Mesenchymal stem cell (in vitro differentiated cells and primary cell): ENCODE data around the gene WEE1.

Experiments
- DNase-seq: peaks from one replicate; pipeline ENCODE4 v3.0.0-alpha.2; 2013
- H2AFZ ChIP-seq: one replicate; pipeline ENCODE4 v1.6.1; 2013; ENCODE audit warnings: low read depth, mild to moderate bottlenecking, control low read depth, inconsistent platforms, low read length, moderate library complexity
- H2AK5ac ChIP-seq: 2 replicates; pipeline ENCODE4 v1.6.1; 2013; ENCODE audit warnings: low read length, moderate library complexity, mild to moderate bottlenecking, inconsistent platforms; ENCODE audit not compliant: severe bottlenecking
- H2BK120ac ChIP-seq: one replicate; pipeline ENCODE4 v1.6.1; 2013; ENCODE audit warnings: low read depth, mild to moderate bottlenecking, inconsistent platforms, low read length, moderate library complexity
- H2BK12ac ChIP-seq, 2 experiments: one replicate each; pipeline ENCODE4 v1.6.1; 2013; ENCODE audit warnings: inconsistent platforms in 2 of 2, low read length in 2 of 2, mild to moderate bottlenecking in 2 of 2, moderate library complexity in 2 of 2, control low read depth in 1 of 2
- H2BK15ac ChIP-seq: one replicate; pipeline ENCODE4 v1.6.1; 2013; ENCODE audit warnings: mild to moderate bottlenecking, low read depth, inconsistent platforms; ENCODE audit not compliant: poor library complexity, severe bottlenecking
- H2BK5ac ChIP-seq: 2 replicates; pipeline ENCODE4 v1.6.1; 2013; ENCODE audit warnings: low read depth, mild to moderate bottlenecking, low read length, control low read depth, inconsistent platforms; ENCODE audit not compliant: poor library complexity, severe bottlenecking
- H3K14ac ChIP-seq, 2 experiments: one replicate each; pipeline ENCODE4 v1.6.1; 2013; ENCODE audit warnings: inconsistent platforms in 2 of 2, low read length in 2 of 2, control low read depth in 1 of 2, mild to moderate bottlenecking in 1 of 2, moderate library complexity in 1 of 2
- H3K18ac ChIP-seq, 2 experiments: one replicate each; pipeline ENCODE4 v1.6.1; 2013; ENCODE audit warnings: inconsistent platforms in 2 of 2, low read length in 2 of 2, control low read depth in 1 of 2, low read depth in 1 of 2, mild to moderate bottlenecking in 1 of 2
- H3K23ac ChIP-seq, 2 experiments: one replicate each; pipeline ENCODE4 v1.6.1; 2013; ENCODE audit warnings: inconsistent platforms in 2 of 2, low read length in 2 of 2, mild to moderate bottlenecking in 2 of 2, moderate library complexity in 2 of 2, control low read depth in 1 of 2
- H3K27ac ChIP-seq: 2 replicates; pipeline ENCODE4 v1.5.1; 2013; ENCODE audit warnings: mild to moderate bottlenecking, moderate library complexity, low read length, control low read depth, inconsistent platforms; ENCODE audit not compliant: poor library complexity, severe bottlenecking
- H3K27me3 ChIP-seq, 2 experiments: 2 replicates each; pipeline versions ENCODE4 v1.6.1 to v1.7.0; 2013; ENCODE audit warnings: low read length in 2 of 2, mild to moderate bottlenecking in 2 of 2, moderate library complexity in 2 of 2, control low read depth in 1 of 2, inconsistent platforms in 1 of 2; ENCODE audit not compliant: control insufficient read depth in 1 of 2, insufficient read depth in 1 of 2
- H3K36me3 ChIP-seq, 2 experiments: 2 replicates each; pipeline versions ENCODE4 v1.6.1 to v1.7.0; 2013; ENCODE audit warnings: low read length in 2 of 2, control low read depth in 1 of 2, inconsistent platforms in 1 of 2, low read depth in 1 of 2, mild to moderate bottlenecking in 1 of 2; ENCODE audit not compliant: insufficient read depth in 2 of 2, control insufficient read depth in 1 of 2
- H3K4ac ChIP-seq, 2 experiments: one replicate each; pipeline ENCODE4 v1.6.1; 2013; ENCODE audit warnings: inconsistent platforms in 2 of 2, low read length in 2 of 2, mild to moderate bottlenecking in 2 of 2, moderate library complexity in 2 of 2, control low read depth in 1 of 2, low read depth in 1 of 2
- H3K4me1 ChIP-seq: 2 replicates; pipeline ENCODE4 v1.6.1; 2013; ENCODE audit warnings: low read depth, low read length, control low read depth; ENCODE audit not compliant: control insufficient read depth, insufficient read depth
- H3K4me2 ChIP-seq: 2 replicates; pipeline ENCODE4 v1.6.1; 2013; ENCODE audit warnings: low read length, mild to moderate bottlenecking, inconsistent platforms; ENCODE audit not compliant: poor library complexity, severe bottlenecking
- H3K4me3 ChIP-seq, 2 experiments: 2 replicates each; pipeline versions ENCODE4 v1.5.1 to v1.7.0; 2013; ENCODE audit warnings: low read length in 2 of 2, mild to moderate bottlenecking in 2 of 2, control low read depth in 1 of 2, low read depth in 1 of 2; ENCODE audit not compliant: insufficient read depth in 1 of 2
- H3K79me1 ChIP-seq: replicated peaks from 2 replicates; pipeline ENCODE4 v1.6.1; 2013; ENCODE audit warnings: mild to moderate bottlenecking, control low read depth, low read length, inconsistent platforms; ENCODE audit not compliant: poor library complexity, severe bottlenecking
- H3K9ac ChIP-seq: 2 replicates; pipeline ENCODE4 v1.7.0; 2013; ENCODE audit warnings: mild to moderate bottlenecking, low read length, moderate library complexity
- H3K9me3 ChIP-seq: 2 replicates; pipeline ENCODE4 v1.7.0; 2013; ENCODE audit warnings: mild to moderate bottlenecking, low read length; ENCODE audit not compliant: control insufficient read depth
- H4K8ac ChIP-seq: one replicate; pipeline ENCODE4 v1.6.1; 2013; ENCODE audit warnings: inconsistent platforms, mild to moderate bottlenecking, low read length, moderate library complexity
- H4K91ac ChIP-seq: one replicate; pipeline ENCODE4 v1.6.1; 2013; ENCODE audit warnings: mild to moderate bottlenecking, low read length, inconsistent platforms
- WGBS: methylation state at CpG from one replicate; pipeline ENCODE4 v1.1.7; 2013; ENCODE audit warnings: mixed read lengths; 5-methylcytosine and 5-hydroxymethylcytosine counted together

Gene WEE1

GRCh38 chr11:9609002-9609759 lies 35.7 kb downstream of the WEE1 start:
- Histone ChIP-seq H3K18ac (no peak overlapping the region), H2AK5ac (peak overlapping the region; percentile 16), H3K36me3 (no peaks in the 10 kb centered on the region), H4K91ac (peak overlapping the region; percentile 41), H2BK120ac (no peak overlapping the region), H4K8ac (no peak overlapping the region), H3K23ac (no peak overlapping the region), H3K4me2 (no peak overlapping the region), H2BK5ac (no peak overlapping the region), H3K4me3 (no peak overlapping the region), H3K27ac (no peak overlapping the region), H3K79me1 (no peaks in the 10 kb centered on the region), H3K14ac (no peak overlapping the region), H2AFZ (no peak overlapping the region), H3K9me3 (no peaks in the 10 kb centered on the region), H3K9ac (no peak overlapping the region), H2BK12ac (peak overlapping the region in 1 of 2 experiments; percentile 70), H3K4me1 (peaks cover 6% of the 10 kb centered on the region), H3K4ac (no peak overlapping the region), H2BK15ac (no peak overlapping the region), H3K27me3 (no peaks in the 10 kb centered on the region)
- WGBS, result 96% methylated on average over 7 of the region's 7 CpGs
- DNase-seq, result no peak

GRCh38 chr11:9609841-9610240 lies 36.4 kb downstream of the WEE1 start:
- H3K23ac ChIP-seq, result no peak overlapping the region
- H2BK5ac ChIP-seq, result peak overlapping the region; percentile 20
- H3K4ac ChIP-seq, result no peak overlapping the region
- no peak overlapping the region for H3K4me3 ChIP-seq
- H3K4me1 ChIP-seq, result peaks cover 7% of the 10 kb centered on the region
- no peak overlapping the region for H3K4me2 ChIP-seq
- DNase-seq, result no peak
- H3K27ac ChIP-seq, result no peak overlapping the region
- H2AFZ ChIP-seq, result no peak overlapping the region
- H3K79me1 ChIP-seq, result no peaks in the 10 kb centered on the region
- H2BK120ac ChIP-seq, result no peak overlapping the region
- H2BK12ac ChIP-seq, result no peak overlapping the region
- H4K8ac ChIP-seq, result peak overlapping the region; percentile 30
- no peaks in the 10 kb centered on the region for H3K36me3 ChIP-seq
- H3K27me3 ChIP-seq, result no peaks in the 10 kb centered on the region
- no peak overlapping the region for H3K9ac ChIP-seq
- no peak overlapping the region for H4K91ac ChIP-seq
- peak overlapping the region in 1 of 2 experiments; percentile 72 for H3K18ac ChIP-seq
- no peaks in the 10 kb centered on the region for H3K9me3 ChIP-seq
- no peak overlapping the region for H3K14ac ChIP-seq
- H2AK5ac ChIP-seq, result peak overlapping the region; percentile 96
- no peak overlapping the region for H2BK15ac ChIP-seq
- 95% methylated on average over 3 of the region's 3 CpGs for WGBS

DNA sequence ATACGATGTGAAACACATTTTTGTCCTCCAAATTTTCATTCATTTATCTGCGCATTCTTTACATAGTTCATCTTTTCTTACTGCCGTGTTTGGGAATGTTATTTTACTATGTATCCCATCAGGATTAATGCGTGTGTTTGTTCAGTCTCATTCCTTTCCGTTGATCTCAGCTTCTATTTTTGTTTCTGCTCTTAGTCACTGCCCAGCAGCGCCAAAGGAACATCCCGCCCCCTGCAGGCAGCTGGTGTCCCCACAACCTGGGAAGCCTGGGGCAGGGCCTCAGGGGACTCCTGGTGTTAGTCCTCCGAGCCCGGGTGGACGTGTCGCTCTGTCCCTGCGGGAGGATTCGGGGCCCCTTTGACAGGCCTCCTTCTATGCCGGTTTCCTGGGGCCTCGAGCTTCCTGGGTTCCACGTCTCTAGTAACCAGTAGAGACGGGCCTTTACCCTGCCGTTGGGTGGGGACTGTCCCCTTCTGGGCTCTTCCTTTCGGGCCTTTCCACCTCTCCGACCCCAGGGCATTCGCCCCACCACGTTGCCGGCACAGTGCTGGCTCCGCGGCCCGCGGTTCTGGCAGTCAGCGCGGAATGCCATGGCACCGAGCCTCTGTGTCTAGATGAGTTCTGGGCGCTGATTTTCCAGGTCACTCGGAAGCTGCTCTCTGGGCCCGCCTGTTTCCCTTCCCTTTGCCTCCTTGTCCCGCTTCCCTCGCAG lies 39.8 kb downstream of the WEE1 start:
- peak; percentile 97 for DNase-seq
- peak overlapping the region; percentile 87 to 99 for H3K4ac ChIP-seq
- WGBS, result 3% methylated on average over 30 of the region's 35 CpGs
- peak overlapping the region; percentile 99 for H3K18ac ChIP-seq
- H2BK15ac ChIP-seq, result peak overlapping the region; percentile 97
- peak overlapping the region; percentile 60 for H2AFZ ChIP-seq
- peak overlapping the region; percentile 97 for H3K27ac ChIP-seq
- H2BK5ac ChIP-seq, result peak overlapping the region; percentile 96
- H3K4me2 ChIP-seq, result peak overlapping the region; percentile 75
- no peaks in the 10 kb centered on the region for H3K9me3 ChIP-seq
- H3K27me3 ChIP-seq, result no peaks in the 10 kb centered on the region
- H2BK120ac ChIP-seq, result peak overlapping the region; percentile 88
- peaks cover 9% of the 10 kb centered on the region for H3K4me1 ChIP-seq
- no peak overlapping the region for H3K23ac ChIP-seq
- peak overlapping the region; percentile 94 for H3K9ac ChIP-seq
- H3K79me1 ChIP-seq, result no peaks in the 10 kb centered on the region
- H3K36me3 ChIP-seq, result no peaks in the 10 kb centered on the region
- H2BK12ac ChIP-seq, result peak overlapping the region; percentile 87 to 96
- peak overlapping the region; percentile 98 for H4K8ac ChIP-seq
- H4K91ac ChIP-seq, result peak overlapping the region; percentile 98
- H3K4me3 ChIP-seq, result peak overlapping the region; percentile 20 to 79
- peak overlapping the region; percentile 100 for H2AK5ac ChIP-seq
- H3K14ac ChIP-seq, result peak overlapping the region; percentile 49 to 98
